Loucy (cell line): Measurements from ENCODE around the gene CACNA2D3.

ENCODE experiments used
- EZH2phosphoT487 ChIP-seq: fragments of 200-600 bp; IDR thresholded peaks from 2 replicates; pipeline ENCODE4 v1.6.1; 2018; ENCODE audit warnings: antibody characterized with exemption, mild to moderate bottlenecking, moderate library complexity, borderline replicate concordance
- TF ChIP-seq, protein P1 (sequence below): fragments of 200-600 bp; sonication (generic); conservative IDR thresholded peaks from 2 replicates; pipeline ENCODE4 v1.5.1; 2014; ENCODE audit warnings: mild to moderate bottlenecking, antibody characterized with exemption, low read length

DNA sequence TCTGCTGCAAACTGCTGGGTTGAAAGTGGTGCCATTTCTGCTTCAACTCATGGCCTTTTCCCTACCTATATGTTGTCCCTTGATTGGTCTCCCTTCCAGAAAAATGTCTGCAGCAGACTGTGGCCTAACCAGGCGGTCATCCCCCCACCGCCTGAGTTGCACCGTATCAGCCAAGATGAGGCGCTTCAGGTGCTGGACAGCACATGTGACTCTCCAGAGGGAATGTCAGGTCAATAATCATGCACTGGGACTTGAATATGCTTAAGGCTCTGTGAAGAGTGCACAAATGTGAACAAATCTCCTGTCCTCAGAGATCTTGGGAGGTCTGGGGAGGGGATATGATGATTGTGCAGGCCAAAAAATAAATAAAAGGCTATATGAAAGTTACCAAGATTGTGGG lies 773.3 kb downstream of the CACNA2D3 start:
- TF ChIP-seq, protein P1, sequence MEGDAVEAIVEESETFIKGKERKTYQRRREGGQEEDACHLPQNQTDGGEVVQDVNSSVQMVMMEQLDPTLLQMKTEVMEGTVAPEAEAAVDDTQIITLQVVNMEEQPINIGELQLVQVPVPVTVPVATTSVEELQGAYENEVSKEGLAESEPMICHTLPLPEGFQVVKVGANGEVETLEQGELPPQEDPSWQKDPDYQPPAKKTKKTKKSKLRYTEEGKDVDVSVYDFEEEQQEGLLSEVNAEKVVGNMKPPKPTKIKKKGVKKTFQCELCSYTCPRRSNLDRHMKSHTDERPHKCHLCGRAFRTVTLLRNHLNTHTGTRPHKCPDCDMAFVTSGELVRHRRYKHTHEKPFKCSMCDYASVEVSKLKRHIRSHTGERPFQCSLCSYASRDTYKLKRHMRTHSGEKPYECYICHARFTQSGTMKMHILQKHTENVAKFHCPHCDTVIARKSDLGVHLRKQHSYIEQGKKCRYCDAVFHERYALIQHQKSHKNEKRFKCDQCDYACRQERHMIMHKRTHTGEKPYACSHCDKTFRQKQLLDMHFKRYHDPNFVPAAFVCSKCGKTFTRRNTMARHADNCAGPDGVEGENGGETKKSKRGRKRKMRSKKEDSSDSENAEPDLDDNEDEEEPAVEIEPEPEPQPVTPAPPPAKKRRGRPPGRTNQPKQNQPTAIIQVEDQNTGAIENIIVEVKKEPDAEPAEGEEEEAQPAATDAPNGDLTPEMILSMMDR: no peak
- no peak for TF ChIP-seq EZH2phosphoT487
